Coronary artery (tissue), 2 donors: ENCODE results near the gene GLA.
A peak's percentile ranks its signal among the peaks of the same experiment; 100 is the strongest.

Source experiments
- DNase-seq: peaks from one replicate; pipeline ENCODE4 v3.0.0-alpha.2; 2017; ENCODE audit warnings: low spot score
- H3K27ac ChIP-seq, 2 donors: fragments of 200-600 bp; sonication (generic); one replicate each; pipeline ENCODE4 v1.5.1; 2016 to 2019
- H3K4me3 ChIP-seq: fragments of 200-600 bp; sonication (generic); 2 replicates; pipeline ENCODE4 v1.5.1; 2016; ENCODE audit warnings: mild to moderate bottlenecking, moderate library complexity
- TF ChIP-seq, protein P1 (sequence below): fragments of 200-600 bp; sonication (generic); IDR thresholded peaks from one replicate; pipeline ENCODE4 v1.5.1; 2019; ENCODE audit warnings: antibody characterized with exemption

GLA gene

DNA sequence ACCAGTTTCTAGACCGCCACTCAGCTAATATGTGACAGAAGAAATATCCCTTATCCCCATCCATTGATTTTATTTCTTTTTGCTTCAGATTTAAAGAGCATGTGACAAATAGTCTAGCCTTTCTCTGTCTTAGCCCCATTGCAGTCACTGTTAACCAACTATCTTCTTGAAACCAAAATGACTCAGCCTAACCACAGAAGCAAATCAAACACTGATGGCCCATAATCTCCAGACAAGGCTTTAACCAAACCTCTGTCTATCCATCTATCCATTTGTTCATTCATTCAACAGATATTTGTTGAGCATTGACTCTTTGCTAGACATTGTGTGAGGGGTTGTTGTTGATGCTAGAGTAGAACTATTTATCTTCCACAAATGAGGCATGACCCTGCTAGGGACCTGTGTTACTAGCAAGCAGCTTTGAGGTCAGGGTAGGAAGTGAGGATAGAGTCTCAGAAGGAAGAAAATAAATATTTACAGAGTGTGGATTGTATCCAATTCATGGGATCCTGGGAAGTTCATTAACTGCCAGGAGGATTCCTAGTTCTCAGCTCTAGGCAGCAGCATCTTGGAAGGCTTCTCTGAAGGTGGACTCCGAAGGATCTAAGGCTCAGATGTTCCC is 22.8 kb upstream of the GLA start:
- no peak overlapping the region for H3K27ac ChIP-seq
- H3K4me3 ChIP-seq: no peak overlapping the region
- TF ChIP-seq, protein P1, sequence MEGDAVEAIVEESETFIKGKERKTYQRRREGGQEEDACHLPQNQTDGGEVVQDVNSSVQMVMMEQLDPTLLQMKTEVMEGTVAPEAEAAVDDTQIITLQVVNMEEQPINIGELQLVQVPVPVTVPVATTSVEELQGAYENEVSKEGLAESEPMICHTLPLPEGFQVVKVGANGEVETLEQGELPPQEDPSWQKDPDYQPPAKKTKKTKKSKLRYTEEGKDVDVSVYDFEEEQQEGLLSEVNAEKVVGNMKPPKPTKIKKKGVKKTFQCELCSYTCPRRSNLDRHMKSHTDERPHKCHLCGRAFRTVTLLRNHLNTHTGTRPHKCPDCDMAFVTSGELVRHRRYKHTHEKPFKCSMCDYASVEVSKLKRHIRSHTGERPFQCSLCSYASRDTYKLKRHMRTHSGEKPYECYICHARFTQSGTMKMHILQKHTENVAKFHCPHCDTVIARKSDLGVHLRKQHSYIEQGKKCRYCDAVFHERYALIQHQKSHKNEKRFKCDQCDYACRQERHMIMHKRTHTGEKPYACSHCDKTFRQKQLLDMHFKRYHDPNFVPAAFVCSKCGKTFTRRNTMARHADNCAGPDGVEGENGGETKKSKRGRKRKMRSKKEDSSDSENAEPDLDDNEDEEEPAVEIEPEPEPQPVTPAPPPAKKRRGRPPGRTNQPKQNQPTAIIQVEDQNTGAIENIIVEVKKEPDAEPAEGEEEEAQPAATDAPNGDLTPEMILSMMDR: no peak
- DNase-seq: no peak

DNA sequence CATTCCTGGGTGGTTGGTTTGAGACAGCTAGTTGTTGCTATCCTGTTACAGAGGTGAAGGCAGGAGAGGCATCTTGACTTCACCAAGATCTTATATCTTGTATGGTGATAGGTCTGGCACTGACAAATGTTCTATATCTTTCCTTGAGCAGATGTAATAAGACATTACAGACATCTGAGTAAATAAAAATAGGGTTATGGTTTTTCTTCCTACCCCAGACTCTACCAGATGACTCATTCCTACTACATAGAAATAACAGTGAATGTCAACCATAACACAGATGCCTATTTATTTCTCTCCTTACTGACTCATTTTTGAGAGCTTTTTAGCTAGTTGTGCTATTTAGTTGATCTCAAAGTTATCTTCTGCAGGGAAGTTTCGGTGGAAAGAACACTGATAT is 22.2 kb upstream of the GLA start:
- Histone ChIP-seq H3K27ac (no peak overlapping the region), H3K4me3 (no peak overlapping the region)
- DNase-seq: no peak
- TF ChIP-seq, protein P1: no peak

DNA sequence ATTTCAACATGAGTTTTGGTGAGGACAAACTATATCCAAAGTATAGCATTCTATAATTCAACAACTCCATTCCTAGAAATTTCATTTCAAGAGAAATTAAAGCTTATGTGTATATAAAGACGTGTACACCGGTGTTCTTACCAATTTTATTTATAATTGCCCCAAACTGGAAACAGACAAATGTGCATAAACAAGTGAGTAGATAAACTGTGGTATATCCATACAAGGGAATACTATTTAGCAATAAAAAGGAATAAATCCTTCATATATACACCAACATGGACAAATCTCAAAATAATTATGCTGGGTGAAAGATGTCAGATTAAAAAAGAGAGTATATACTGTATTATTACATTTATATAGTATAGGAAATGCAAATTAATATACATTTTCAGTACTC is 20.2 kb upstream of the GLA start:
- Histone ChIP-seq H3K27ac (no peak overlapping the region), H3K4me3 (no peak overlapping the region)
- TF ChIP-seq, protein P1: no peak
- no peak for DNase-seq

DNA sequence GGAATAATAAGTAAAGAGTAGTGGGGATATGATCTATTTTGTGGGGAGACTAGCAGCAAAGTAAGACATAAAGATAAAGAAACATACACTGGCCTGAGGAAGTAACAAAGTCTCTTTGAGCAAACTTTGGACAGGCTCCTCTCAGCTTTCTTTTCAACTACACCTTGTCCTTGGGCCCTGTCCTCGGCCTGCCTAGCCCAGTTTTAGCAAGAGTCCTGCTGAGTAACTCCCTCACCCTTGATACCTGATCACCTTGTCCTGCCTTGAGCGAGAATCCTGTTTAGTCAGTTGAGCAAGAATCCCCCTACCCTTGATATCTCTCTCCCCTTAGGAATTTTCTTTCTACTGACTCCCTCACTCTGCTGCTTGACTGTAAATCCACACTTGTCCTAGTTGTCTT is 11.8 kb upstream of the GLA start:
- no peak overlapping the region for H3K4me3 ChIP-seq
- H3K27ac ChIP-seq: peak overlapping the region in 1 of 2 donors; percentile 88
- TF ChIP-seq, protein P1: no peak
- no peak for DNase-seq

DNA sequence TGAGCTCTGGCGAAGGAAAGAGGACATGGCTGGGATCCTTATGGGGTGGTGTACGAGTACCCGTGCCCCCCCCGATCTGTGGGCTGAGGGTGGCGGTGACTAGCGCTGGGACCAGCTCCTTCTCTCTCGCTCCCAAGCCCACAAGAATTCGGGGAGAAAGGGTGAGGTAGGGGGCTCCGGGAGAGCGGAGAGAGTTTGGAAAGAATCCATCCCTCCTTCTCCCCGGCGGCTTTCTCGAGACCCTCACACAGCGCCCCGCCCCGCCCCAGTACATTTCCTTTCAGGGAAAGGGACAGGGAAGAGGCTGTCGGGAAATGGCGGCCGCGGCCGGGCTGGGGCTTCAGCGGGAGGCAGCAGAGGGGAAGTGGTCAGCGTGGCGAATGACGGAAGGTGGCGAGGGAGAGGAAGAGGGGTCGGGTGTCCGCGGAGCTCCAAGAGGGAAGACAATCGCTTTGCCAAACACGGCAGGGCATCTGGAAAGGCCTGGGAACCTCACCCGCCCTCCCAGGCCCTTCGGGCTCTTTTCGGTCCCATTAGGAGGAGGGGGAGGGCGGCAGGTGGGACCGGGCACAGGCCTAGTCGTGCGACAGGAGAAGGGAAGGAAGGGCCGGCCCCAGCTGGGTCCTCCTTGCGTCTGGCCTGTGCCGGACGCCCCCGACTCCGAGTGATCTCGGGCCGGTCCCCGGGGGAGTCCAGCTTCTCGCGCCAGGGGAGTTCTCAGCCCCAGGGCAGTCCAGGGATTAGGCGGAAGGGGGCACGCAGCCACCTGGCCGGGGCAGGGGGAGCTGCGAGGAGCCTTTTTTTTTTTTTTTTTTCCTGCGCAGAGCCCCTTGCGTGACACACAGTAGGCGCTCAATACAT is 10.5 kb upstream of the GLA start:
- Histone ChIP-seq H3K4me3 (peak overlapping the region; percentile 84), H3K27ac (peak overlapping the region; percentile 88 to 91)
- DNase-seq: peak; percentile 75
- TF ChIP-seq, protein P1: no peak

DNA sequence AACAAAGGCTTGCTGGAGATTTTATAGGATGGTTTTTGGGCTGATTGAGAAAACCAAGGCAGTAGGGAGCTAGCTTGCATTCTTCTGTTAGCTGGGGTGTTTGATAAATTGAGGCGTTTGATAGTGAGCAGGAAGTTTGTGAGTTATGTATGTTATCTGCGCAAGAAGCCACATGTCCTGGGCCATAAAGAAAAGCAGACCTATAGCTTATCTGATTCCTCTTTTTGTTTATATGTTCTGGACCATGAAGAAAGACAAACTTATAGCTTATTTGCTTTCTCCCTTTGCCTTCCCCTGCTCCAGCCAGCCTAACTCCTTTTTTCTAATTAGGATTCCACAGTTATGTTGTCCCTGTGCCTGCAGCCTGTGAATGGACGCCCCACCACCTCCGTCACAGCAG is 9.5 kb upstream of the GLA start:
- peak overlapping the region in 1 of 2 donors; percentile 91 for H3K27ac ChIP-seq
- no peak for DNase-seq
- no peak overlapping the region for H3K4me3 ChIP-seq
- TF ChIP-seq, protein P1: no peak

DNA sequence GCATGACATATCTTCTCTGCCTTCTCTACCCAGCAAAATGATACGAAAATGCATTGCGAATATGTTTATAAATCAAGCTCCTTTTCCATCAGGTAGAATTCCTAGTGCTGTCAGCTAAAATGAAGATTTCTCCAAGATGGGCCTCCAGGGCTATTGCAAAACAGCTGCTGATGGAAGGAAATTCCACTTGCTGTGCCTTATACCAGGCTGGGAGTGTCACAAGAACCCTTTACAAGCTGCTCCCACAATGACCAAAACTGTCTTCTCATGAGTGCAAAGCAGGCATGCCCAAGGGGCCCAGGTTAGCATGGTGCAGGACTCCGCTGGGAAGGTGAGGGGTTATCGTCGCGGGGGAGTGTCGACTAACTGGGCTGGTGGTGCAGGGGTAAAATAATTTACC is 9.0 kb upstream of the GLA start:
- DNase-seq: no peak

More for the DNA sequence above, 9.0 kb upstream of the GLA start:
- no peak overlapping the region for H3K4me3 ChIP-seq
- H3K27ac ChIP-seq: no peak overlapping the region
- TF ChIP-seq, protein P1: no peak
